IMR-90 (cell line): ENCODE results near the gene CEACAM16. TPM values are rescaled to one million over a fixed set of nuclear protein-coding genes. Genes with fewer than 3 reads are reported as not detected.

ENCODE experiments used
- ATAC-seq: fragments of 200-7000 bp; cut with Tn5 transposase; 2 replicates; pipeline ENCODE4 v1.9.1; 2020; ENCODE audit warnings: low read depth, mild to moderate bottlenecking, moderate library complexity
- BruUV-seq: library from RNA; stranded (reverse); fragments of 400-500 nt; replicated peaks from 2 replicates; lab custom pipeline; 2021; lab: Mats Ljungman, UMichigan
- CTCF ChIA-PET: fragments of 300-600 bp; formaldehyde crosslinking; extraction: SDS; loops from one replicate; lab custom pipeline; 2021; ENCODE audit warnings: antibody characterized with exemption; lab: Yijun Ruan, JAX
- POLR2A ChIA-PET: fragments of 300-600 bp; sonication (Branson Sonifier 250); formaldehyde crosslinking; loops from one replicate; lab custom pipeline; 2022; ENCODE audit warnings: antibody characterized with exemption; ENCODE audit not compliant: unreplicated experiment; lab: Charles Lee
- DNase-seq: peaks from one replicate; pipeline ENCODE4 v3.0.0; 2013
- H2AFZ ChIP-seq: replicated peaks from 2 replicates; pipeline ENCODE3; 2013; ENCODE audit warnings: low read length, mild to moderate bottlenecking; ENCODE audit not compliant: poor library complexity
- H2AK5ac ChIP-seq: 2 replicates; pipeline ENCODE4 v1.6.1; 2013; ENCODE audit warnings: low read depth, low read length, inconsistent platforms
- H2AK9ac ChIP-seq: replicated peaks from 2 replicates; pipeline ENCODE3; 2013; ENCODE audit warnings: mild to moderate bottlenecking, low read depth, low read length, moderate library complexity; ENCODE audit not compliant: poor library complexity
- H2BK120ac ChIP-seq: 2 replicates; pipeline ENCODE4 v1.6.1; 2013; ENCODE audit warnings: low read depth, low read length, inconsistent platforms
- H2BK15ac ChIP-seq: 3 replicates; pipeline ENCODE4 v1.6.1; 2013; ENCODE audit warnings: low read depth, low read length, inconsistent platforms
- H2BK20ac ChIP-seq: 2 replicates; pipeline ENCODE4 v1.6.1; 2013; ENCODE audit warnings: low read depth, mild to moderate bottlenecking, inconsistent platforms, low read length, moderate library complexity
- H2BK5ac ChIP-seq: 2 replicates; pipeline ENCODE4 v1.6.1; 2013; ENCODE audit warnings: mild to moderate bottlenecking, low read depth, low read length, inconsistent platforms; ENCODE audit not compliant: poor library complexity, severe bottlenecking
- H3K14ac ChIP-seq: replicated peaks from 2 replicates; pipeline ENCODE4 v1.6.1; 2013; ENCODE audit warnings: low read depth, low read length, inconsistent platforms
- H3K18ac ChIP-seq: 2 replicates; pipeline ENCODE4 v1.6.1; 2013; ENCODE audit warnings: low read depth, low read length, control low read depth
- H3K23ac ChIP-seq: 2 replicates; pipeline ENCODE4 v1.6.1; 2013; ENCODE audit warnings: low read depth, low read length, inconsistent platforms
- H3K27ac ChIP-seq: 2 replicates; pipeline ENCODE4 v1.5.1; 2013; ENCODE audit warnings: mild to moderate bottlenecking, control low read depth, low read length; ENCODE audit not compliant: insufficient read depth
- H3K27me3 ChIP-seq: 2 replicates; pipeline ENCODE4 v1.6.1; 2013; ENCODE audit warnings: low read length; ENCODE audit not compliant: control insufficient read depth, insufficient read depth
- H3K36me3 ChIP-seq: 2 replicates; pipeline ENCODE4 v1.6.1; 2013; ENCODE audit warnings: low read length, mixed read lengths; ENCODE audit not compliant: control insufficient read depth, insufficient read depth
- H3K4ac ChIP-seq: 2 replicates; pipeline ENCODE4 v1.6.1; 2013; ENCODE audit warnings: low read depth, low read length, inconsistent platforms
- H3K4me1 ChIP-seq: 2 replicates; pipeline ENCODE4 v1.6.1; 2013; ENCODE audit warnings: low read length, mixed read lengths; ENCODE audit not compliant: control insufficient read depth, insufficient read depth
- H3K4me2 ChIP-seq: 2 replicates; pipeline ENCODE4 v1.6.1; 2013; ENCODE audit warnings: low read depth, mild to moderate bottlenecking, control low read depth, low read length, moderate library complexity
- H3K4me3 ChIP-seq: 2 replicates; pipeline ENCODE4 v1.5.1; 2013; ENCODE audit warnings: low read depth, mild to moderate bottlenecking, control low read depth, low read length, moderate library complexity; ENCODE audit not compliant: insufficient read depth
- H3K56ac ChIP-seq: 2 replicates; pipeline ENCODE4 v1.6.1; 2013; ENCODE audit warnings: low read length, inconsistent platforms; ENCODE audit not compliant: insufficient read depth; ENCODE audit errors: extremely low read depth
- H3K79me1 ChIP-seq, 2 experiments: 2 replicates each; pipeline ENCODE4 v1.6.1; 2013; ENCODE audit warnings: low read length in 2 of 2, inconsistent platforms in 1 of 2, low read depth in 1 of 2
- H3K9ac ChIP-seq: 2 replicates; pipeline ENCODE4 v1.6.1; 2013; ENCODE audit warnings: low read depth, low read length, control low read depth
- H3K9me1 ChIP-seq: 2 replicates; pipeline ENCODE4 v1.6.1; 2013; ENCODE audit warnings: low read length, inconsistent platforms; ENCODE audit not compliant: insufficient read depth
- H3K9me3 ChIP-seq: 2 replicates; pipeline ENCODE4 v1.6.1; 2013; ENCODE audit warnings: low read length; ENCODE audit not compliant: control insufficient read depth, insufficient read depth
- H4K20me1 ChIP-seq: 2 replicates; pipeline ENCODE4 v1.6.1; 2013; ENCODE audit warnings: low read length, inconsistent platforms; ENCODE audit not compliant: insufficient read depth
- H4K5ac ChIP-seq: 2 replicates; pipeline ENCODE4 v1.6.1; 2013; ENCODE audit warnings: mild to moderate bottlenecking, low read depth, low read length, control low read depth
- H4K8ac ChIP-seq, 2 experiments: 2 replicates each; pipeline ENCODE4 v1.6.1; 2013; ENCODE audit warnings: low read depth in 2 of 2, low read length in 2 of 2, control low read depth in 1 of 2, inconsistent platforms in 1 of 2
- H4K91ac ChIP-seq: 2 replicates; pipeline ENCODE4 v1.6.1; 2013; ENCODE audit warnings: low read depth, low read length, inconsistent platforms; ENCODE audit not compliant: insufficient read depth
- CEBPB ChIP-seq: IDR thresholded peaks from 2 replicates; pipeline ENCODE4 v1.6.1; 2012; ENCODE audit warnings: low read depth, low read length, improper control_type of control experiment
- ELK1 ChIP-seq: fragments of 150-350 bp; IDR thresholded peaks from 2 replicates; pipeline ENCODE4 v1.6.1; 2016; ENCODE audit warnings: low read depth, mild to moderate bottlenecking, low read length, moderate library complexity, borderline replicate concordance
- FOS ChIP-seq: fragments of 150-350 bp; IDR thresholded peaks from 2 replicates; pipeline ENCODE4 v1.6.1; 2016; ENCODE audit warnings: low read depth, low read length
- MAFK ChIP-seq: IDR thresholded peaks from 2 replicates; pipeline ENCODE4 v1.6.1; 2012; ENCODE audit warnings: low read depth, low read length, improper control_type of control experiment
- MAZ ChIP-seq: IDR thresholded peaks from 2 replicates; pipeline ENCODE4 v1.6.1; 2012; ENCODE audit warnings: low read depth, mild to moderate bottlenecking, low read length, improper control_type of control experiment, moderate library complexity, borderline replicate concordance
- MXI1 ChIP-seq: IDR thresholded peaks from 2 replicates; pipeline ENCODE4 v1.6.1; 2012; ENCODE audit warnings: low read depth, mild to moderate bottlenecking, low read length, moderate library complexity, borderline replicate concordance
- POLR2A ChIP-seq: IDR thresholded peaks from 2 replicates; pipeline ENCODE4 v1.6.1; 2012; ENCODE audit warnings: mild to moderate bottlenecking, low read depth, low read length
- RCOR1 ChIP-seq: IDR thresholded peaks from 2 replicates; pipeline ENCODE4 v1.6.1; 2012; ENCODE audit warnings: mild to moderate bottlenecking, low read length, improper control_type of control experiment; ENCODE audit not compliant: insufficient replicate concordance
- RFX5 ChIP-seq: IDR thresholded peaks from 2 replicates; pipeline ENCODE4 v1.8.0; 2012; ENCODE audit warnings: low read depth, mild to moderate bottlenecking, low read length, moderate library complexity
- SMC3 ChIP-seq: fragments of 150-350 bp; IDR thresholded peaks from 2 replicates; pipeline ENCODE4 v1.6.1; 2016; ENCODE audit warnings: low read depth, mild to moderate bottlenecking, antibody characterized with exemption, low read length, moderate library complexity
- USF2 ChIP-seq: fragments of 150-350 bp; IDR thresholded peaks from 2 replicates; pipeline ENCODE4 v1.6.1; 2017; ENCODE audit warnings: mild to moderate bottlenecking, antibody characterized with exemption, low read length, low read depth
- WGBS, 2 experiments: methylation state at CpG; one replicate each; pipeline versions ENCODE4 v1.1.5 to v1.1.7; 2013; ENCODE audit warnings: missing lambda C conversion rate in 2 of 2; ENCODE audit not compliant: insufficient read length in 1 of 2; ENCODE audit errors: extremely low coverage in 2 of 2; 5-methylcytosine and 5-hydroxymethylcytosine counted together
- dilution Hi-C: fragments of 300-500 bp; cut with HindIII; formaldehyde crosslinking; loops from one replicate; pipeline ENCODE4 v1.14.3; 2018; ENCODE audit warnings: low sequenced_read_pairs; ENCODE audit not compliant: unreplicated experiment
- in situ Hi-C: fragments of 300-500 bp; cut with MboI; formaldehyde crosslinking; loops from 3 replicates; pipeline ENCODE4 v1.14.3; 2019; ENCODE audit warnings: low sequenced_read_pairs, inconsistent platforms, mixed read lengths
- intact Hi-C: fragments of 100-400 bp; cut with micrococcal nuclease; formaldehyde crosslinking; loops from 2 replicates; pipeline ENCODE4 v1.10.0; 2022
- polyA plus RNA-seq, 3 experiments: library from polyadenylated mRNA; depleted of rRNA; stranded (reverse); fragments of >200 nt; gene quantifications; 2 replicates each; pipeline ENCODE4 v1.2.3, GENCODE V29; 2012; ENCODE audit warnings: low replicate concordance in 1 of 3
- total RNA-seq: library from RNA; depleted of rRNA; stranded (reverse); fragments of >200 nt; gene quantifications from 2 replicates; pipeline ENCODE4 v1.2.3, GENCODE V29; 2012
- TF ChIP-seq, protein P1 (sequence below): conservative IDR thresholded peaks from 2 replicates; pipeline ENCODE4 v1.5.1; 2012; ENCODE audit warnings: mild to moderate bottlenecking, low read depth, low read length, improper control_type of control experiment

Gene CEACAM16
- total and polyA plus RNA-seq, 2 of the 4 experiments (the other 2 are of a cell fraction) = not detected

DNA sequence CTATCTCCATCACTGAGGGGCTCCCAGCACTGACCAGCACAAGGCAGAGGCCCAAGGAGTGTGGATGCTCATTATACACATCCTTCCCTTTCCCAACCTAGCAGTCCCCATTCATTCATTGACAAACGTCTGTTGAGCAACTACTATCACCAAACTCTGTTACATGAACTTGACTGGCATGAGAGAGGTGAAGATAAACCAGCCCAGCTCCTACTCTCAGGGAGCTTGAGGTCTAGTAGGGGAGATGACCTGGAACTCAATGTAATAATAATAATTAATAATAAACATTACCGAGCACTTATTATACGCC, 8.9 kb upstream of the CEACAM16 start:
- no peaks in the 10 kb centered on the region for H3K36me3 ChIP-seq
- BruUV-seq = no TSS peak
- DNase-seq (no peak), ATAC-seq (no peak)
- no peak overlapping the region for H3K56ac ChIP-seq
- 0 out of 4 replicates have a peak overlapping the region, but pooled peaks of 1 of the 2 experiments have one; percentile 3 for H4K8ac ChIP-seq
- no peaks in the 10 kb centered on the region for H3K27me3 ChIP-seq
- H3K27ac ChIP-seq = no peak overlapping the region
- no peak overlapping the region for H3K4me2 ChIP-seq
- H3K9me3 ChIP-seq = no peaks in the 10 kb centered on the region
- no peak overlapping the region for H3K23ac ChIP-seq
- ChIA-PET CTCF (interaction anchor here (1.0 to 2.3 kb wide), 5 partner anchors 28 to 97 kb away, joined by 3 to 8 read pairs (median 5); no protein-coding TSS in a partner anchor), POLR2A (no interaction called here)
- H2BK120ac ChIP-seq = peak overlapping the region; percentile 71
- peak overlapping the region; percentile 63; the same call in 1 of the 2 replicates for H2BK20ac ChIP-seq
- no peak overlapping the region for H4K5ac ChIP-seq
- peaks cover 6% of the 10 kb centered on the region for H3K4me1 ChIP-seq
- peak overlapping the region; percentile 1 for H2AK9ac ChIP-seq
- H3K4me3 ChIP-seq = no peak overlapping the region
- in situ Hi-C loops = no loop called here
- H2BK15ac ChIP-seq = peak overlapping the region; percentile 54; the same call in 1 of the 3 replicates
- peaks cover 4% of the 10 kb centered on the region; the same call in 1 of the 2 replicates for H3K9me1 ChIP-seq
- TF ChIP-seq SMC3 (no peak), FOS (no peak), MXI1 (no peak), MAFK (no peak), USF2 (no peak), MAZ (no peak), ELK1 (no peak), CEBPB (no peak), RFX5 (no peak), RCOR1 (no peak), POLR2A (no peak)
- TF ChIP-seq, protein P1, sequence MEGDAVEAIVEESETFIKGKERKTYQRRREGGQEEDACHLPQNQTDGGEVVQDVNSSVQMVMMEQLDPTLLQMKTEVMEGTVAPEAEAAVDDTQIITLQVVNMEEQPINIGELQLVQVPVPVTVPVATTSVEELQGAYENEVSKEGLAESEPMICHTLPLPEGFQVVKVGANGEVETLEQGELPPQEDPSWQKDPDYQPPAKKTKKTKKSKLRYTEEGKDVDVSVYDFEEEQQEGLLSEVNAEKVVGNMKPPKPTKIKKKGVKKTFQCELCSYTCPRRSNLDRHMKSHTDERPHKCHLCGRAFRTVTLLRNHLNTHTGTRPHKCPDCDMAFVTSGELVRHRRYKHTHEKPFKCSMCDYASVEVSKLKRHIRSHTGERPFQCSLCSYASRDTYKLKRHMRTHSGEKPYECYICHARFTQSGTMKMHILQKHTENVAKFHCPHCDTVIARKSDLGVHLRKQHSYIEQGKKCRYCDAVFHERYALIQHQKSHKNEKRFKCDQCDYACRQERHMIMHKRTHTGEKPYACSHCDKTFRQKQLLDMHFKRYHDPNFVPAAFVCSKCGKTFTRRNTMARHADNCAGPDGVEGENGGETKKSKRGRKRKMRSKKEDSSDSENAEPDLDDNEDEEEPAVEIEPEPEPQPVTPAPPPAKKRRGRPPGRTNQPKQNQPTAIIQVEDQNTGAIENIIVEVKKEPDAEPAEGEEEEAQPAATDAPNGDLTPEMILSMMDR = no peak
- no peak overlapping the region for H2BK5ac ChIP-seq
- no peak overlapping the region for H3K14ac ChIP-seq
- H3K4ac ChIP-seq = peak overlapping the region; percentile 52
- dilution Hi-C loops = no loop called here
- H3K79me1 ChIP-seq = 0 out of 4 replicates have a peak, but pooled peaks cover 0 to 3% of the 10 kb centered on the region in 2 experiments
- H3K9ac ChIP-seq = no peak overlapping the region
- no peak overlapping the region for H3K18ac ChIP-seq
- H2AFZ ChIP-seq = no peak overlapping the region
- peak overlapping the region; percentile 78 for H2AK5ac ChIP-seq
- intact Hi-C loops = no loop called here
- no peaks in the 10 kb centered on the region for H4K20me1 ChIP-seq
- peak overlapping the region; percentile 9; the same call in 1 of the 2 replicates for H4K91ac ChIP-seq
- WGBS, 2 experiments = no CpG with 5 or more reads among the region's 3 CpGs
